ENCODE data around the gene CXCR6. TPM values are rescaled to one million over a fixed set of nuclear protein-coding genes. Genes with fewer than 3 reads are reported as not detected.

The CXCR6 gene
- total RNA-seq, 4 donors from 2014 or later = 1.7 to 3.6 (median 2.5) TPM; not detected in 1

- H3K36me3 ChIP-seq = peaks cover 0 to 41% (median 0%) of the 10 kb centered on the region in 3 donors
- no peaks in the 10 kb centered on the region for H3K27me3 ChIP-seq
- no peak overlapping the region for H3K4me3 ChIP-seq
- DNase-seq = no peak
- peak overlapping the region; percentile 43 to 84 (median 67) for H3K27ac ChIP-seq
- no peaks in the 10 kb centered on the region for H3K9me3 ChIP-seq
- H3K4me1 ChIP-seq = peaks cover 0 to 61% (median 11%) of the 10 kb centered on the region in 4 donors
- TF ChIP-seq CTCF (IDR thresholded peaks at IDR 0.05) = no peak
- TF ChIP-seq POLR2A (IDR thresholded peaks at IDR 0.05) = no peak
These were observed 42.5 kb downstream of the CXCR6 start for GRCh38 chr3:45985532-45986302.

GRCh38 chr3:45986303-45986982, 43.2 kb downstream of the CXCR6 start:
- TF ChIP-seq POLR2A (IDR thresholded peaks at IDR 0.05) (no peak), CTCF (IDR thresholded peaks at IDR 0.05) (no peak)
- Histone ChIP-seq H3K4me1 (peaks cover 0 to 63% (median 11%) of the 10 kb centered on the region in 4 donors), H3K27me3 (no peaks in the 10 kb centered on the region), H3K36me3 (peaks cover 0 to 33% (median 0%) of the 10 kb centered on the region in 3 donors), H3K9me3 (no peaks in the 10 kb centered on the region), H3K4me3 (no peak overlapping the region), H3K27ac (peak overlapping the region; percentile 44 to 84 (median 67))
- DNase-seq = no peak

- Histone ChIP-seq H3K9me3 (no peaks in the 10 kb centered on the region), H3K4me1 (peaks cover 8 to 72% (median 15%) of the 10 kb centered on the region in 4 donors), H3K27ac (peak overlapping the region; percentile 44 to 84 (median 58)), H3K27me3 (no peaks in the 10 kb centered on the region), H3K4me3 (no peak overlapping the region), H3K36me3 (peaks cover 0 to 22% (median 0%) of the 10 kb centered on the region in 3 donors)
- DNase-seq = no peak
- no peak for TF ChIP-seq CTCF (IDR thresholded peaks at IDR 0.05)
- TF ChIP-seq POLR2A (IDR thresholded peaks at IDR 0.05) = no peak
These were observed 44.4 kb downstream of the CXCR6 start for GRCh38 chr3:45987368-45988291.

GRCh38 chr3:45988362-45988761, 45.1 kb downstream of the CXCR6 start:
- DNase-seq = no peak
- H3K27ac ChIP-seq = peak overlapping the region; percentile 44 to 84 (median 58)
- H3K4me1 ChIP-seq = peaks cover 9 to 79% (median 18%) of the 10 kb centered on the region in 4 donors
- no peaks in the 10 kb centered on the region for H3K27me3 ChIP-seq
- no peak overlapping the region for H3K4me3 ChIP-seq
- H3K9me3 ChIP-seq = no peaks in the 10 kb centered on the region
- no peak for TF ChIP-seq POLR2A (IDR thresholded peaks at IDR 0.05)
- no peak for TF ChIP-seq CTCF (IDR thresholded peaks at IDR 0.05)
- peaks cover 0 to 14% (median 0%) of the 10 kb centered on the region in 3 donors for H3K36me3 ChIP-seq

- H3K36me3 ChIP-seq = peaks cover 0 to 10% (median 0%) of the 10 kb centered on the region in 3 donors
- H3K9me3 ChIP-seq = no peaks in the 10 kb centered on the region
- H3K27ac ChIP-seq = peak overlapping the region in 2 of 4 donors; percentile 27 to 84
- TF ChIP-seq POLR2A (IDR thresholded peaks at IDR 0.05) (no peak), CTCF (IDR thresholded peaks at IDR 0.05) (no peak)
- DNase-seq = no peak
- H3K27me3 ChIP-seq = no peaks in the 10 kb centered on the region
- no peak overlapping the region for H3K4me3 ChIP-seq
- peaks cover 9 to 84% (median 18%) of the 10 kb centered on the region in 4 donors for H3K4me1 ChIP-seq
These were observed 45.5 kb downstream of the CXCR6 start for GRCh38 chr3:45988804-45989203.

Measured in Peyer's patch (tissue), 4 donors.